ENCODE measurements around the gene ZNF554.
A peak's percentile ranks its signal among the peaks of the same experiment; 100 is the strongest.

ZNF554 gene

DNA sequence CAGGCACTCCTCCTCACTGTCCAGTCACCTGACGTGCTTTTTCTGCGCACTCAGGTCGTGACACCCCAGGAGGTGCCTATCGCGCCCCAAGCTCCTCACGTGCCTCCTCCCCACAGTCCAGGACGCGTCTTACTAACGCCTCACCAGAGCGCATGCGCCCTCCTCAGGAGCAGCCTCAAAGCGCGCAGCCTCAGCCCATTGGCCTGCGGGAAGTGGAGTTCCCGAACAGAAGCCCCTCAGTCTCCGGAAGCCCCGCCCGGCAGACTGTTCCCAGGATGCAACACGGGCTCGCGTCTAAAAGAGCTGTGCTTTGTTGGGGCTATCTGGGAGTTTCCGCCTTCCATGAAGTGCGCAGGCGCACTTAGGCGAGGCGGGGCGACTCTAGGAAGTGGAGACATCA lies 39.2 kb downstream of the ZNF554 start:
- H3K4me3 ChIP-seq (ENCODE audit: low read depth, low read length): no peak overlapping the region
- H3K27me3 ChIP-seq (ENCODE audit: insufficient read depth, low read depth, severe bottlenecking): no peaks in the 10 kb centered on the region
- H3K9me3 ChIP-seq (ENCODE audit: severe bottlenecking): no peaks in the 10 kb centered on the region
- H3K36me3 ChIP-seq: peaks cover 9% of the 10 kb centered on the region
- no peak overlapping the region for H3K27ac ChIP-seq
- no peak for DNase-seq
- TF ChIP-seq, protein P1, sequence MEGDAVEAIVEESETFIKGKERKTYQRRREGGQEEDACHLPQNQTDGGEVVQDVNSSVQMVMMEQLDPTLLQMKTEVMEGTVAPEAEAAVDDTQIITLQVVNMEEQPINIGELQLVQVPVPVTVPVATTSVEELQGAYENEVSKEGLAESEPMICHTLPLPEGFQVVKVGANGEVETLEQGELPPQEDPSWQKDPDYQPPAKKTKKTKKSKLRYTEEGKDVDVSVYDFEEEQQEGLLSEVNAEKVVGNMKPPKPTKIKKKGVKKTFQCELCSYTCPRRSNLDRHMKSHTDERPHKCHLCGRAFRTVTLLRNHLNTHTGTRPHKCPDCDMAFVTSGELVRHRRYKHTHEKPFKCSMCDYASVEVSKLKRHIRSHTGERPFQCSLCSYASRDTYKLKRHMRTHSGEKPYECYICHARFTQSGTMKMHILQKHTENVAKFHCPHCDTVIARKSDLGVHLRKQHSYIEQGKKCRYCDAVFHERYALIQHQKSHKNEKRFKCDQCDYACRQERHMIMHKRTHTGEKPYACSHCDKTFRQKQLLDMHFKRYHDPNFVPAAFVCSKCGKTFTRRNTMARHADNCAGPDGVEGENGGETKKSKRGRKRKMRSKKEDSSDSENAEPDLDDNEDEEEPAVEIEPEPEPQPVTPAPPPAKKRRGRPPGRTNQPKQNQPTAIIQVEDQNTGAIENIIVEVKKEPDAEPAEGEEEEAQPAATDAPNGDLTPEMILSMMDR (IDR thresholded peaks at IDR 0.05; ENCODE audit: low read depth, low read length): 0 out of 2 replicates have a peak, but pooled peaks have one; percentile 22

DNA sequence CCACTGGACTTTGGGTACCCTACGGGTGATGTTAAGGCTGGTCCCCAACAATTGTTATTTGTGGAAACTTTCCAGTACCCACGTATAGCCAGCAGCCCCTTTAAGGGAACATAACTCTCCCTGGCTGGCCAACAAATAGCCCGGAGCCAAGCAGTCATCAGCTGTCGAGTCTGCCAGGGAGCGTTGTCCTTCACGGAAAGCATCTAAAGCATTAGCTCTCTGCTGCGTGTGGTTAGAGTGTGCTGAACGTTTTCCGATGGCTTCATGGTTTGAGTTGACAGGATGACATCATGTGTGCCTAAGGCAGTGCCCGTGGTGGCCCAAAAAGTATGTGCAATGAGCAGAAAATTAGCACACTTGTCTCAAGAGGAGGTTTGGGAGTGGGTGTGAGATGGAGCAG lies 44.1 kb downstream of the ZNF554 start:
- H3K27ac ChIP-seq: no peak overlapping the region

DNA sequence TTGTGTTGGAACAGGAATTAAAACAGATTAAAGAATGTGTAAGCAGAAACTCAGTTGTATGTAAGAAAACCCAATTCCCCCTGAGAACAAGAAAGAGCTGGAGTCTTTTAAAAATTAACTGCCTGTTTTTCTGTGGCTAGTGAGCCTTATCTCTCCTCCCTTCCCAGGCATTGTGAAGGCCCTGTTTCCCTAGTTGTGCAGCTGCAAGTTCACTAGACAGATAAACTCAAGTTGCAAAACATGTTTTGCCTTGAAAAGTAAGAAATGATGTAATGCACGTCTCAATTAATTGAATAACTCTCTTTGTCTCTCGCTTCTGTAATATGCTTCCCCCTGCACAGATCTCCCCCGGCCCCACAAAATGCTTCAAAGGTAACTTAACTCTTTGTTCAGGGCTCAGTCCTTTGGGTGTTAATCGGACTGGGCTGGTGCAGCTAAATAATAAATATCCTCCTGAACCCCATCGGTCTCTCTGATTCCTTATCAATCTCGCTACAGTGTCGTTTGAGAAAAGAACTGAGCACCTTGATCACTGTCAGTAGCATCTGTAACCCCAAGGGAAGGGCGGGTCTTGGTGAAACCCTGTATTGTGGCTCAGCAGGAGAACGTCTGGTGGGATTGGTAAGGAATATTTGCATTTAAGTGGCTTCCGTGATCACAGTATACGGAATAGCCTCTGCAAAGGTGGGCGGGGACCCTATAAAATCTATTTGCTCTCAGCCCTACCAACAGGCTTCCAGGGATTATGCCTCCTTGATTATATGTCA lies 45.8 kb downstream of the ZNF554 start:
- Histone ChIP-seq H3K4me3 (ENCODE audit: low read depth, low read length) (no peak overlapping the region), H3K9me3 (ENCODE audit: severe bottlenecking) (peaks cover 8% of the 10 kb centered on the region), H3K27ac (no peak overlapping the region), H3K36me3 (no peaks in the 10 kb centered on the region), H3K27me3 (ENCODE audit: insufficient read depth, low read depth, severe bottlenecking) (no peaks in the 10 kb centered on the region)
- TF ChIP-seq, protein P1 (IDR thresholded peaks at IDR 0.05; ENCODE audit: low read depth, low read length): no peak
- DNase-seq: no peak

More for the DNA sequence above, 44.1 kb downstream of the ZNF554 start:
- TF ChIP-seq, protein P1 (IDR thresholded peaks at IDR 0.05; ENCODE audit: low read depth, low read length): no peak
- Histone ChIP-seq H3K36me3 (no peaks in the 10 kb centered on the region), H3K9me3 (ENCODE audit: severe bottlenecking) (peaks cover 8% of the 10 kb centered on the region), H3K27me3 (ENCODE audit: insufficient read depth, low read depth, severe bottlenecking) (no peaks in the 10 kb centered on the region), H3K4me3 (ENCODE audit: low read depth, low read length) (no peak overlapping the region)
- DNase-seq: no peak

DNA sequence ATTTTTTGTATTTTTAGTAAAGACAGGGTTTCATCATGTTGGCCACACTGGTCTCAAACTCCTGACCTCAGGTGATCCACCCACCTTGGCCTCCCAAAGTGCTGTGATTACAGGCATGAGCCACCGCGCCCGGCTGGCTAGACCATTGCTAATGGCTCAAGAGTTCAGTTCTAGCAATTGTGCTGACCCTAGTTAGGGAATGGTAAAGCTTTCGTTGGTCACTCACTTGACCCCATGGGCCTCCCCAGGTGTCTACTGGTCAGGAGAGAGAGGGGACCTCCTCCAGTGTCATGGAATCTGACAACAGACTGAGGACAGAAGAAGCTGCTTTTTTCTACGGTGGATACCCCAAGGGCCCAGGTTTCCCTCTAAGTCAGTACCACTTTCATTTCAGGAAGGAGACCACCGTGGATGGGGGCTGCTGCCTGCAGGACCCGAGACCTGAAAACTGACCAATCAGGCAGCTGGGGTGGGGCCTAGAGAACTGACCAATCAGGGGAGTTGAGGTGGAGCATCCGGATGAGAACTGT lies 46.9 kb downstream of the ZNF554 start:
- TF ChIP-seq, protein P1 (IDR thresholded peaks at IDR 0.05; ENCODE audit: low read depth, low read length): no peak
- DNase-seq: no peak
- Histone ChIP-seq H3K27ac (no peak overlapping the region), H3K4me3 (ENCODE audit: low read depth, low read length) (no peak overlapping the region), H3K36me3 (no peaks in the 10 kb centered on the region), H3K9me3 (ENCODE audit: severe bottlenecking) (peaks cover 10% of the 10 kb centered on the region), H3K27me3 (ENCODE audit: insufficient read depth, low read depth, severe bottlenecking) (no peaks in the 10 kb centered on the region)

DNA sequence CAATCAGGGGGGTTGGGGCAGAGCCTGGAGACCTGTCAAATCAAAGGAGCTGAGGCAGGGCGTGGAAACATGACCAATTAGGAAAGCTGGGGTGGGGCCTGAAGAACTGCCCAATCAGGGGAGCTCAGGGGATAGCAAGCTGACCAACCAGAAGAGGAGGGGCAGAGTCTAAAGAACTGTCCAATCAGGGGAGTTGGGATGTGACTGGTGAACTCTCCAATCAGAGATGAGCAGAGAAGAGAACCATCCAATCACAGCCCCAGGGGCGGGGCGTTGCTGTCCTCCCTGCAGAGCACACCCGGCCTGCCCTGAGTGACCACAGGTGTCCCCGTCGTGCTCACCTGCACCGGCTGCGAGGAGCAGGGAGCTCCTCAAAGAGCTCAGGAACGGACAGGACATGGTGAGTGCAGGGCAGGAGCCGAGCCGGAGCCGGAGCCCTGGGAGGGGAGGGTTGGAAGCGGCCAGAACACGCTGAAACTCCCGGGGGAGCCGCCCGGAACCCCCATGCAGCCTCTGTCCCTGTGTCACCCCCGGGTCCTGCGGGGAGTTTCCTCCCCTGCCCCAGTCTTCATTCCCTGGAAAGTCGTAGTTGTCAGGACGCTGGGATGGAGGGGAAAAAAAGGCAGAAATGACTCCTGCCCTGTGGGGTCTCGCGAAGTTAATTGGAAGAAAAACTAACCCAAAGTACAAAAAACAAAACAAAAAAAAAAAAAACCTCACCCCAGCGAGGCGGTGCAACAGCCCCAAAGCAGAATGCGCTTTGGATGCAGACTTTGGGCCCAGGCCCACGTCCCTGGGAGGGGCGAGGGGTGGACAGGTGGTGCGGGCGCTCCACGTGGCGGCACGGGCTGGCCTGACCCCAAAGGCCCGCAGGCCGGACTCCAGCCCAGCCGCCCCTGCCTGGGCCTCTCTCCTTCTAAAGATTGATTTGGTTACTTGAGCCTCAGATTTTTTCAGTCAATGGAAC lies 47.6 kb downstream of the ZNF554 start, which contains the start of gene ZNF556:
Gene ZNF556 (plus strand): TSS at position 311 of the 967 bp plus-strand sequence. CDS start 87 bp downstream, at position 398.
- Histone ChIP-seq H3K4me3 (ENCODE audit: low read depth, low read length) (no peak within 1 kb of the TSS), H3K9me3 (ENCODE audit: severe bottlenecking) (peaks cover 12% of the 10 kb centered on the region), H3K36me3 (no peaks in the 10 kb centered on the region), H3K27ac (no peak within 1 kb of the TSS), H3K27me3 (ENCODE audit: insufficient read depth, low read depth, severe bottlenecking) (no peaks in the 10 kb centered on the region)
- DNase-seq: peak; percentile 53
- TF ChIP-seq, protein P1 (IDR thresholded peaks at IDR 0.05; ENCODE audit: low read depth, low read length): no peak
